Lower leg skin (tissue), 4 donors: ENCODE measurements around the gene TUBA8. TPM values are rescaled to one million over a fixed set of nuclear protein-coding genes. Genes with fewer than 3 reads are reported as not detected.
"Not testable (repeated sequence)": the region's sequence is repeated elsewhere in the genome, so short reads cannot be mapped to it uniquely, and the experiment has no call there.

Experiments used
- DNase-seq, 2 donors: peaks; one replicate each; pipeline ENCODE4 v3.0.0-alpha.2; 2019; ENCODE audit warnings: low spot score in 2 of 2
- H3K4me3 ChIP-seq: fragments of 200-600 bp; sonication (generic); 2 replicates; pipeline ENCODE4 v1.5.1; 2017; ENCODE audit warnings: mild to moderate bottlenecking, low read depth; ENCODE audit not compliant: poor library complexity, severe bottlenecking
- POLR2A ChIP-seq, 2 donors: fragments of 450-650 bp; IDR thresholded peaks; one replicate each; pipeline ENCODE4 v1.6.1; 2016 to 2017; ENCODE audit warnings: antibody characterized with exemption in 2 of 2, mild to moderate bottlenecking in 1 of 2, moderate library complexity in 1 of 2
- WGBS, 2 donors: methylation state at CpG; one replicate each; pipeline ENCODE4 v1.1.5; 2018; 5-methylcytosine and 5-hydroxymethylcytosine counted together
- intact Hi-C: fragments of 100-400 bp; cut with DNase I; formaldehyde crosslinking; loops from one replicate; pipeline ENCODE4 v1.15.0; 2023; ENCODE audit warnings: low total_unique reads
- total RNA-seq, 4 donors: library from RNA; depleted of rRNA; stranded (reverse); fragments of >200 nt; gene quantifications; one replicate each; pipeline ENCODE4 v1.1.0, GENCODE V29; 2016
- TF ChIP-seq, protein P1 (sequence below), 3 donors: fragments of 450-650 bp; IDR thresholded peaks; one replicate each; pipeline ENCODE4 v1.5.1; 2016; ENCODE audit warnings: antibody characterized with exemption in 3 of 3, mild to moderate bottlenecking in 3 of 3, moderate library complexity in 2 of 3

Gene TUBA8
- total RNA-seq, 4 donors from 2014 or later = 1.5 to 4.7 (median 2.9) TPM

DNA sequence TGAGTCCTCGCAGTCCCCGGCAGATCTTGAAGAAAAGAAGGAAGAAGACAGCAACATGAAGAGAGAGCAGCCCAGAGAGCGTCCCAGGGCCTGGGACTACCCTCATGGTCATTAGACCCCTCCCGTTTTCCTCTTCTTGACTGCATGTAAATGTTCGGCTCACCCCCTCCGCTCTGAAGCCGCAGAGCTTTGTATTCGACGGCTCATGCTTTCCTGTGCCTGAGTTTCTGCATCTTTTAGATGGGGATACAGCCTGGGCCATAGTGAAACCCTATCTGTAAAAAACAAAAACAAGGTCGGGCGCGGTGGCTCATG is 47.1 kb downstream of the TUBA8 start:
- intact Hi-C loops = no loop called here
- H3K4me3 ChIP-seq = no peak overlapping the region
- DNase-seq = no peak
- TF ChIP-seq, protein P1, sequence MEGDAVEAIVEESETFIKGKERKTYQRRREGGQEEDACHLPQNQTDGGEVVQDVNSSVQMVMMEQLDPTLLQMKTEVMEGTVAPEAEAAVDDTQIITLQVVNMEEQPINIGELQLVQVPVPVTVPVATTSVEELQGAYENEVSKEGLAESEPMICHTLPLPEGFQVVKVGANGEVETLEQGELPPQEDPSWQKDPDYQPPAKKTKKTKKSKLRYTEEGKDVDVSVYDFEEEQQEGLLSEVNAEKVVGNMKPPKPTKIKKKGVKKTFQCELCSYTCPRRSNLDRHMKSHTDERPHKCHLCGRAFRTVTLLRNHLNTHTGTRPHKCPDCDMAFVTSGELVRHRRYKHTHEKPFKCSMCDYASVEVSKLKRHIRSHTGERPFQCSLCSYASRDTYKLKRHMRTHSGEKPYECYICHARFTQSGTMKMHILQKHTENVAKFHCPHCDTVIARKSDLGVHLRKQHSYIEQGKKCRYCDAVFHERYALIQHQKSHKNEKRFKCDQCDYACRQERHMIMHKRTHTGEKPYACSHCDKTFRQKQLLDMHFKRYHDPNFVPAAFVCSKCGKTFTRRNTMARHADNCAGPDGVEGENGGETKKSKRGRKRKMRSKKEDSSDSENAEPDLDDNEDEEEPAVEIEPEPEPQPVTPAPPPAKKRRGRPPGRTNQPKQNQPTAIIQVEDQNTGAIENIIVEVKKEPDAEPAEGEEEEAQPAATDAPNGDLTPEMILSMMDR (IDR thresholded peaks at IDR 0.05) = no peak
- TF ChIP-seq POLR2A (IDR thresholded peaks at IDR 0.05) = no peak
- 65 to 74% methylated on average over 12 of the region's 12 CpGs for WGBS, 2 donors

DNA sequence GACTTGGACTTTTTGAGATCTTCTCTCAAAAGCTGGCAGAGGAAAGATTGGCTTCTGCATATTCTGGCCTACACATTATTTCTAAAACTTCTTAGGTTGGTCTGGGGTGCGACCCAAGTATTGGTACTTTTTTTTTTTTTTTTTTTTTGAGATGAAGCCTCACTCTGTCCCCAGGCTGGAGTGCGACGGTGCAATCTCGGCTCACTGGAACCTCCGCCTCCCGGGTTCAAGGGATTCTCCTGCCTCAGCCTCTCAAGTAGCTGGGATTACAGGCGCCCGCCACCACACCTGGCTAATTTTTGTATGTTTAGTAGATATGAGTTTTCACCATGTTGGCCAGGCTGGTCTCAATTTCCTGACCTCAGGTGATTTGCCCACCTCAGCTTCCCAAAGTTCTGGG is 50.0 kb downstream of the TUBA8 start:
- intact Hi-C loops, H3K4me3 ChIP-seq: not testable (repeated sequence)
- peak in 1 of 2 donors; percentile 70 for DNase-seq
- 94 to 99% methylated on average over 8 of the region's 8 CpGs for WGBS, 2 donors

DNA sequence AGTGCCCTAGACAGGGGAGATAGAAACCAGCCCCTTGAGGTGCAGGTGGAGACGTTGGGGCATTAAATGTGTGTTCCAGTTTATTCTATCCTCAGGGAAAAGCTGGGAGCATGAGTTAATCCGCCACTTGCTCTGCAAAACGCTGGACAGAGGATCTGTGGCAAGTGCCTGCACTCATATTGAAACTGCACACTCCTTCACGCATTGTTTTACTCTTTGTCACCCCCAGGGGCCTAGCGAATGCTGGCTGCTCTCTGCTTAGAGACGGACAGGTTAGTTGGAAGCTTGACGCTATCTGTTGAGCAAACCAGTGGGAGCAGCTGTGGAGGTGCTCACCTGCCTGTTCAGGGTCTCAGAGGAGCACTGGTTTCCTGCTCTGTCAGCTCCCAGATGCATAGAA is 53.2 kb downstream of the TUBA8 start:
- DNase-seq, H3K4me3 ChIP-seq, intact Hi-C loops: not testable (repeated sequence)
- WGBS, 2 donors = 80 to 82% methylated on average over 7 of the region's 7 CpGs

DNA sequence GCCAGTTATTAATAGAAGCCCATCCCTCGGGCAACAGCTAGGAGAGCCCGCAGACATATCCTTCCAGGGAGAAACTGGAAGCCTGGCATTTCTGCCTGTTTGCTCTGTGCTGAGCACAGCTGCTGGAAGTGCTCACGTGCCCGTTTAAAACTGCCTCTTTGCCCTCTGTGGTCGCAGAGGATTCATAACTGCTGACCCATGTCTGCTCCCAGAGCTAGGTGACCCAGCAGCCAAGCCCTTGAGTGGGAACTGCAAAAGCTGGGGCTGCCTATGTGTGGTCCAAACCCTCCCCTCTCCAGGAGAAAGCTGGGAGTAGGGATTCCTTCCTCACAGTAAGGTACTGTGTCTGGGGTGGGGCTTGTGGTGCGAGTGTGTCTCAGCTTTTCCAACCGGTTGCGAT is 54.0 kb downstream of the TUBA8 start:
- intact Hi-C loops, H3K4me3 ChIP-seq, DNase-seq: not testable (repeated sequence)
- WGBS, 2 donors = 60 to 78% methylated on average over 3 to 5 of the region's 8 CpGs

DNA sequence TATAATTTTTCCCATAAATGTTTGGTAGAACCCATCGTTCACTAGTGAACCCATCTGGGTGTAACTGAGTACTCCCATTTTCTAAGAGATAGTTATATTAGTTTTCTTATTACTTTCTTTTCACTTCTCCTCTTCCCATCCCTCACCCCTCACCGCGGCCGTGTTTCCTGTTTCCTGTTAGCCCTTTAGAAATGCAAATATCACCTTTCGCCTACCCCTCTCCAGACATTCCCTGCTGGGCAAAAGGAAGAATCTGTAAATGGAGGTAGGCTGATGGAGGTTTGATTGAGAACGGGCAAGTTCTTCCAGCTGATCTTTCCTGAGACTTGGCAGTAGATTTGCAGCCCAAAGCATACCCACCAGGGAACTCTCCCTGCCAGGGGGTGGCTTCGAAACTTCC is 54.7 kb downstream of the TUBA8 start:
- 70 to 90% methylated on average over 2 to 3 of the region's 7 CpGs for WGBS, 2 donors
- DNase-seq, intact Hi-C loops, H3K4me3 ChIP-seq: not testable (repeated sequence)

DNA sequence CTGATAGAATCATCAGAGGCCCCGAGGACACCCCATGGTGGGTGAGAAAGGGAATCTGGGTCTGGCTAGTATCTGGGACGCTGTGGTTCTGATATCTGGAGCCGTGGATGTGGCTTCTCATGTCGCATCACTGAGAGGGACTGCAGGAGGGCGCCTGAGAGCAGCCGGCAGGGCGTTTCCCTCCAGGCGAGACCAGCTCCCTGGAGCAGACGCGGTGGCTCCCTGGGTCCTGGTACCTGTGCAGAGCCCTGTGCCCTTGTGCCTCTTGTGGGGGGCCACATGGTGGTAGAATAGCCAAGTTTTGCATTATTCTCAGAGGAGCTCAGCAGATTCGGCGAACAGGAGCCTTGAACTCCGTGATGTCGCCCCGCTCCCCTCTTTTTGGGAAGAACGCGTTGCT is 59.7 kb downstream of the TUBA8 start:
- H3K4me3 ChIP-seq, intact Hi-C loops: not testable (repeated sequence)
- peak in 1 of 2 donors; percentile 54 for DNase-seq
- WGBS, 2 donors = 92 to 98% methylated on average over 16 to 17 of the region's 17 CpGs

DNA sequence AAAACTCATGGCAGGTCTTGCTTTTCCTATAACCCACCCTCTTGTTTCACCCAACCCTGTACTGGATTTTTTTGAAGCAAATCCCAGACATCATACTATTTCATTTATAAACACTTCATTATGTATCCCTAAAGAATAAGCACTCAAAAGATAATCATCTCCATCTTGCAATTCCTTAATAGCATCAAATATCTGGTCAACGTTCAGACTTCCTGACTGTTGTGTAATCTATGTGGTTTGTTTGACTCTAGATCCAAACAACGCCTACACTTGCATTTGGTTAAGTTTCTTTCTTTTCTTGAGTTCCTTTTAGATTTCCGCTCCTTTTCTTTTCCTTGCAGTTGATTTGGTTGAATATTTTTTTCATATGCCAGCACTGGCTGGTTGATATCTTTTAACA is 61.6 kb downstream of the TUBA8 start:
- DNase-seq, H3K4me3 ChIP-seq, intact Hi-C loops: not testable (repeated sequence)
- 58 to 61% methylated on average over 3 of the region's 3 CpGs for WGBS, 2 donors

DNA sequence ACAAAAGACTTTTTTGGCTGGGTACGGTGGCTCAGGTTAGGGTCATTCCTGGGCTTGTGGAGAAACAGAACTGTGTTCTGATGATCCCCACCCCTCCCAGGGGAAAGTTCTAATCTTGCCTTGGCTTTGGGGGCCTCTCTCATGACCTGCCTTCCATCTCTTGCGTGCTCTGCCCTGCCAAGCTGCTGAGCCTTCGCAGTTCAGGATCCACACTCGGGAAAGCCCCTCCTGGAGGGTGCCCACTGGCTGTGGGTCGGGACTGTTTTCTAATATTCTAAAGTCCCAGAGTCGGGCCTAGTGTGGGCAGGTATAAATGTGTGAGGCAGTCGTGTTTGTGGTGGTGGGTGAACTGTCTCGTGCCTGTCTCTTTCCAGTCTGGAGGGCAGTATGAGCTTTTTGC is 62.2 kb downstream of the TUBA8 start:
- intact Hi-C loops = not testable (repeated sequence)
- 75 to 79% methylated on average over 7 of the region's 8 CpGs for WGBS, 2 donors

DNA sequence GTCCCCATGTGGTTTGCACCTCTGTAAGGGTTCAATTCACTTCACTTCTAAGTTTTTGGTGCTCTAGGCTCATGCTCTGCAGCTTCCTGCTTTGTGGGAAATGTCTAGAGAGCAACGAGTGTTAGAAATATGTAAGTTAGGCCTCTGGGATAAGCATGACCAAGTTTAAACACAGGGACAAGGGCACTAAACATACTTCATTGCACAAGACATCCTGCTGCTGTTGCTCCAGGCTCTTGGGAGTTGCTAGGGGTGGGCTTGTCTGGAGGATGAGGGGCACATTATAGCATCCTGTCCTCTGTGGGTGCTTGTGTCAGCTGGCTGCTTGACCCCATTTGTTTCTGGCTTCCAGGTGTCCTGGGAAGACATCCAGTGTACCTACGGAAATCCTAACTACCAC is 62.8 kb downstream of the TUBA8 start:
- DNase-seq, H3K4me3 ChIP-seq, intact Hi-C loops: not testable (repeated sequence)
- WGBS, 2 donors = 50 to 85% methylated on average over 1 to 2 of the region's 2 CpGs

More for the DNA sequence above, 62.2 kb downstream of the TUBA8 start:
- peak in 1 of 2 donors; percentile 40 for DNase-seq
- H3K4me3 ChIP-seq = not testable (repeated sequence)

Other genes starting within 250 kb of the TUBA8 start
- 10 to 100 TPM; 24.3 to 29.7 (median 28.2) TPM for gene MICAL3, start 86.2 kb upstream of the TUBA8 start, total RNA-seq
- gene PEX26, start 32.8 kb upstream of the TUBA8 start, total RNA-seq = 10 to 100 TPM; 23.1 to 31.0 (median 24.8) TPM
- 1 to 10 TPM in 3 of 4 donors, under 1 TPM in 1; 0.76 to 7.8 (median 3.2) TPM for gene USP18, start 39.4 kb downstream of the TUBA8 start, total RNA-seq